Measurements from ENCODE around the gene ADGRB3. TPM values are rescaled to one million over a fixed set of nuclear protein-coding genes. Genes with fewer than 3 reads are reported as not detected.
"Not testable (repeated sequence)": the region's sequence is repeated elsewhere in the genome, so short reads cannot be mapped to it uniquely, and the experiment has no call there.

ADGRB3 gene
- total RNA-seq, 1 donor from 2014 or later: 5.1 TPM

DNA sequence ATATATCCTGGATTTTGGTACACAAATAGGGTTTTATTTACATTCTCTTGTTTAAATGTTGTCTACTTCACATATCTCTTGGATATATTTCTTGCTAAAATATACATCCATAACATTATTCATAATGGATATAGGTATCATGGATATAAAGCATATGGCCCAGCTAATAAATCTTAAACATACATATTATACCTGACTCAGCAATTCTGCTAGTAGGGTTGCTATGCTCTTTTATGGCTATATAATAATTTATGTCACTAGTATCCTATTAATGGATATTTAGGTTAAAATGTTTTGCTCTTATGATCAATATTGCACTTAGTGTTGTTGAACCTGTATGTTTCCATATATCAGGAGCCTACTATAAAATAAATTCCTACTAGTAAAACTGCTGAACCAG is 786.2 kb downstream of the ADGRB3 start:
- DNase-seq (ENCODE audit: low spot score): no peak

DNA sequence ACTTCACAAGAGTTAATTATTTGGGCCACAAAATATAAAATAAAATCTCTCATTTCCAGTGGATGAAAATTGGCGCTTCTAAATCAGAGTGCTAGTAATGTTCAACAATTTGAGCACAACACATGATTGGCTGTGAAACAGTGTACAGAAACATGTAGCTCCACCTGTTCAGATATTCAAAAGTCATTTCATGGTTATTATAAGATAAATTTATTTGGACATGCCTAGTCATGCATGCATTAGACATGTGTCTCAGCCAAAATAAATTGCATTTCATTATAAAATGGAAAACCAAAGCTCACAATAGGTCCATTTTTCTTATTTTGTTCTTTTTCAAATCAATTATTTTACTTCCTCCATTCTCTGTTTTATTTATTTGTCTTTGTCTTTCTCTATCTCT is 786.9 kb downstream of the ADGRB3 start:
- DNase-seq (ENCODE audit: low spot score): no peak

DNA sequence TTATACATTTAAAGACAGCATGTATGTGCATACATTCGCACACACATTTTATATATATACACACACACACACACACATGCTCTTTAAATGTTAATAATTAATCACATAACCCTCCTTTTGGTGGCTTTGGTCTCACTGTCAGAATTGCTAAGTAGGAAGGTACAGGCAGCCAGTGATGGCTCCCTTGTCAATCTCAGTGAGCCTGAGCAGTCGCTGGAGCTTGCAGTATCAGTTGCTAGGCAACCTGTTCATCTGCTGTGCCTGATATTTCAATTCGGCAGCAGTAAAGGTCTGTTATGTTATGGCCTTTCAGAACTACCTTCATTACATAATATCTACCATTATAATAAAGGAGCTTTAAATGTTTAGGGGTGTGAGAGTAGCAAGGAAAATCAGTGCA is 787.4 kb downstream of the ADGRB3 start:
- DNase-seq (ENCODE audit: low spot score): no peak

DNA sequence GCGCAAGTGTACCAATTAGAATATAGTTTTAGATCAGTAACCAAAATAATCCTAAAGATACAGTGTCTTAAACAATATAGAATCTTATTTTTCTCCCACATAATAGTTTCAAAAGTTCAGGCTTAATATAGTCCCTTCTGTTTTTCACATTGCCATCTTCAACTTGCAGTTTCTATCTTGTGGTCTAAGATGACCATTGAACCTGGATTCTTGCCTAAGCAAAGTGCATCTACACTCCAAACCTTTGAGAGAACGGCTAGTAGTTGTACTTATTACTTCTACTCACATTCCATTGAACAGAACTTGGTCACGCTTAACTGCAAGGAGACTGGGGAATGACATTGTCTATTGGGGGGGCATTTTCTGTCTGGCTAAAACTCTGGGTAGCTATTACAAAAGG is 788.7 kb downstream of the ADGRB3 start:
- DNase-seq (ENCODE audit: low spot score): no peak

- no peak for DNase-seq (ENCODE audit: low spot score)
These were observed 789.5 kb downstream of the ADGRB3 start for GRCh38 chr6:69424581-69424980.

DNA sequence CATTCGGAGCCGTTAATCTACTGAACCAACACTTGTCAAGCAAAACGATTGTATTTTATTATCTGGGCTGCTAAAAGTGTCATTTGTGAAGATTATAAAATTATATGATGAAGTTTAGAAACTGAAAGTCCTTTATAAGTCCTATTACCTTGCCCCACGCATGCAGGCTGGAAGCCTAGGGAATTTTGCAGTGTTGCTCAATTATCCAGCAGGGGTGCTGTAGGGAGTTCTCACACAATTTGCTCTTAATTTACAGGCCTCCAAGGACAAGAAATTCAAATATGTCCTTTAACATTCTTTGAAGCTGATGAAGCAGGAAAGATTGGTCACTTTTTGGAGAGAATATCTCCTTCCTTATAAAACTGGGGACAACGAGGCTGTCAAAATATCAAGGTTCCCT is 792.8 kb downstream of the ADGRB3 start:
- DNase-seq (ENCODE audit: low spot score): no peak

- DNase-seq (ENCODE audit: low spot score): not testable (repeated sequence)
These were observed 797.1 kb downstream of the ADGRB3 start for GRCh38 chr6:69432168-69432567.

DNA sequence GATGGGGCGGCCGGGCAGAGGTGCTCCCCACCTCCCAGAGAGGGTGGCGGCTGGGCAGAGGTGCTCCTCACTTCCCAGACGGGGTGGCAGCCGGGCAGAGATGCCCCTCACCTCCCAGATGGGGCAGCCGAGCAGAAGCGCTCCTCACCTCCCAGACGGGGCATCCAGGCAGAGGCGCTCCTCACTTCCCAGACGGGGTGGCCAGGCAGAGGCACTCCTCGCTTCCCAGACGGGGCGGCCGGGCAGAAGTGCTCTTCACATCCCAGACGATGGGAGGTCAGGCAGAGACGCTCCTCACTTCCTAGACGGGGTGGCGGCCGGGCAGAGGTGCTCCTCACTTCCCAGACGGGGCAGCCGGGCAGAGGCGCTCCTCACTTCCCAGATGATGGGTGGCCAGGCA is 798.0 kb downstream of the ADGRB3 start:
- not testable (repeated sequence) for DNase-seq (ENCODE audit: low spot score)

- DNase-seq (ENCODE audit: low spot score): no peak
These were observed 803.0 kb downstream of the ADGRB3 start for GRCh38 chr6:69438113-69438512.
